ENCODE measurements around the gene APLNR. TPM values are rescaled to one million over a fixed set of nuclear protein-coding genes. Genes with fewer than 3 reads are reported as not detected.
"Not testable (repeated sequence)": the region's sequence is repeated elsewhere in the genome, so short reads cannot be mapped to it uniquely, and the experiment has no call there.

APLNR gene
- total RNA-seq (not detected in 2 replicates), polyA plus RNA-seq (not detected in 2 replicates), polyA minus RNA-seq (0.14 TPM in 1 of 2 replicates, not detected in the other)
- 1.1 TPM for total RNA-seq (2013)

- Histone ChIP-seq H3K4me1 (ENCODE audit: control insufficient read depth in 2 of 2, insufficient read depth in 2 of 2, low read length in 2 of 2) (no peaks in the 10 kb centered on the region), H3K4me3 (ENCODE audit: control extremely low read depth in 1 of 5, extremely low read depth in 1 of 5, insufficient read depth in 1 of 5, low read depth in 2 of 5, low read length in 4 of 5) (no peak within 1 kb of the TSS), H3K36me3 (replicated peaks in 1 of 2; ENCODE audit: control extremely low read depth in 1 of 2, control insufficient read depth in 1 of 2, extremely low read depth in 1 of 2, insufficient read depth in 2 of 2, low read length in 1 of 2) (no peaks in the 10 kb centered on the region), H3K79me2 (ENCODE audit: control insufficient read depth, insufficient read depth, low read length) (no peaks in the 10 kb centered on the region), H3K27me3 (replicated peaks in 1 of 4; ENCODE audit: control extremely low read depth in 1 of 4, control insufficient read depth in 3 of 4, insufficient read depth in 4 of 4, low read length in 3 of 4) (peaks cover 0 to 23% (median 3%) of the 10 kb centered on the region in 4 experiments), H4K20me1 (ENCODE audit: control insufficient read depth, insufficient read depth, low read length, poor library complexity, severe bottlenecking) (no peaks in the 10 kb centered on the region), H3K4me2 (replicated peaks; ENCODE audit: low read depth, low read length, poor library complexity, severe bottlenecking) (no peak within 1 kb of the TSS), H3K9ac (ENCODE audit: low read length) (no peak within 1 kb of the TSS), H3K27ac (ENCODE audit: low read length in 2 of 2) (no peak within 1 kb of the TSS), H3K9me3 (ENCODE audit: control extremely low read depth in 1 of 3, control insufficient read depth in 2 of 3, insufficient read depth in 1 of 3, low read length in 2 of 3) (peaks cover 0 to 4% (median 0%) of the 10 kb centered on the region in 3 donors), H2AFZ (ENCODE audit: insufficient read depth, low read depth, low read length, poor library complexity, severe bottlenecking) (no peak within 1 kb of the TSS)
- WGBS (ENCODE audit: insufficient coverage) = 16% methylated on average over 5 of the region's 6 CpGs
- Mint-ChIP-seq H3K4me3 (no peak within 1 kb of the TSS), H3K9me3 (ENCODE audit: insufficient read depth) (no peaks in the 10 kb centered on the region), H3K4me1 (no peaks in the 10 kb centered on the region), H3K27me3 (peaks cover 69% of the 10 kb centered on the region), H3K27ac (no peak within 1 kb of the TSS)
- ChIA-PET CTCF (no interaction called here), POLR2A (no interaction called here)
- TF ChIP-seq EZH2 (IDR thresholded peaks at IDR 0.05; ENCODE audit: borderline replicate concordance, insufficient read depth, low read depth, low read length, poor library complexity, severe bottlenecking) (no peak), CTCF (IDR thresholded peaks at IDR 0.05) (no peak)
- no peak for DNase-seq
- intact Hi-C loops (cut with micrococcal nuclease) = no loop called here
- no peak for ATAC-seq (ENCODE audit: low read depth)
Measured at GRCh38 chr11:57237204-57237681, at the start of gene APLNR. APLNR (minus strand) TSS chr11:57237250; CDS start chr11:57237004, 246 bp downstream.

GRCh38 chr11:57283231-57283990, 46.4 kb upstream of the APLNR start:
- DNase-seq (no peak), ATAC-seq (ENCODE audit: low read depth) (no peak)
- no peaks in the 10 kb centered on the region for H3K4me1 Mint-ChIP-seq
- no peaks in the 10 kb centered on the region for H4K20me1 ChIP-seq (ENCODE audit: control insufficient read depth, insufficient read depth, low read length, poor library complexity, severe bottlenecking)
- no peak overlapping the region for H3K27ac Mint-ChIP-seq
- H3K9me3 Mint-ChIP-seq (ENCODE audit: insufficient read depth) = no peaks in the 10 kb centered on the region
- 83% methylated on average over 2 of the region's 2 CpGs for WGBS (ENCODE audit: insufficient coverage)
- H2AFZ ChIP-seq (ENCODE audit: insufficient read depth, low read depth, low read length, poor library complexity, severe bottlenecking) = no peak overlapping the region
- no peak overlapping the region for H3K4me3 Mint-ChIP-seq
- H3K4me3 ChIP-seq (ENCODE audit: control extremely low read depth in 1 of 5, extremely low read depth in 1 of 5, insufficient read depth in 1 of 5, low read depth in 2 of 5, low read length in 4 of 5) = no peak overlapping the region
- H3K9ac ChIP-seq (ENCODE audit: low read length) = no peak overlapping the region
- ChIA-PET POLR2A (no interaction called here), CTCF (no interaction called here)
- intact Hi-C loops (cut with micrococcal nuclease) = no loop called here
- TF ChIP-seq EZH2 (IDR thresholded peaks at IDR 0.05; ENCODE audit: borderline replicate concordance, insufficient read depth, low read depth, low read length, poor library complexity, severe bottlenecking) (no peak), CTCF (IDR thresholded peaks at IDR 0.05) (no peak)
- no peak overlapping the region for H3K27ac ChIP-seq (ENCODE audit: low read length in 2 of 2)
- no peaks in the 10 kb centered on the region for H3K9me3 ChIP-seq (ENCODE audit: control extremely low read depth in 1 of 3, control insufficient read depth in 2 of 3, insufficient read depth in 1 of 3, low read length in 2 of 3)
- peaks cover 19% of the 10 kb centered on the region for H3K27me3 Mint-ChIP-seq
- no peaks in the 10 kb centered on the region for H3K4me1 ChIP-seq (ENCODE audit: control insufficient read depth in 2 of 2, insufficient read depth in 2 of 2, low read length in 2 of 2)
- no peak overlapping the region for H3K4me2 ChIP-seq (replicated peaks; ENCODE audit: low read depth, low read length, poor library complexity, severe bottlenecking)
- H3K79me2 ChIP-seq (ENCODE audit: control insufficient read depth, insufficient read depth, low read length) = no peaks in the 10 kb centered on the region
- peaks cover 0 to 7% (median 3%) of the 10 kb centered on the region in 4 experiments for H3K27me3 ChIP-seq (replicated peaks in 1 of 4; ENCODE audit: control extremely low read depth in 1 of 4, control insufficient read depth in 3 of 4, insufficient read depth in 4 of 4, low read length in 3 of 4)
- no peaks in the 10 kb centered on the region for H3K36me3 ChIP-seq (replicated peaks in 1 of 2; ENCODE audit: control extremely low read depth in 1 of 2, control insufficient read depth in 1 of 2, extremely low read depth in 1 of 2, insufficient read depth in 2 of 2, low read length in 1 of 2)

GRCh38 chr11:57281546-57281945, 44.5 kb upstream of the APLNR start:
- intact Hi-C loops (cut with micrococcal nuclease); H3K79me2 ChIP-seq (ENCODE audit: control insufficient read depth, insufficient read depth, low read length); POLR2A ChIA-PET; H2AFZ ChIP-seq (ENCODE audit: insufficient read depth, low read depth, low read length, poor library complexity, severe bottlenecking); H3K4me3 Mint-ChIP-seq; H3K27ac ChIP-seq (ENCODE audit: low read length in 2 of 2); H3K27me3 ChIP-seq (replicated peaks in 1 of 4; ENCODE audit: control extremely low read depth in 1 of 4, control insufficient read depth in 3 of 4, insufficient read depth in 4 of 4, low read length in 3 of 4); H3K9ac ChIP-seq (ENCODE audit: low read length); H3K4me1 Mint-ChIP-seq; H3K4me3 ChIP-seq (ENCODE audit: control extremely low read depth in 1 of 5, extremely low read depth in 1 of 5, insufficient read depth in 1 of 5, low read depth in 2 of 5, low read length in 4 of 5); DNase-seq; H3K9me3 Mint-ChIP-seq (ENCODE audit: insufficient read depth); H3K4me2 ChIP-seq (replicated peaks; ENCODE audit: low read depth, low read length, poor library complexity, severe bottlenecking); H4K20me1 ChIP-seq (ENCODE audit: control insufficient read depth, insufficient read depth, low read length, poor library complexity, severe bottlenecking); H3K36me3 ChIP-seq (replicated peaks in 1 of 2; ENCODE audit: control extremely low read depth in 1 of 2, control insufficient read depth in 1 of 2, extremely low read depth in 1 of 2, insufficient read depth in 2 of 2, low read length in 1 of 2); H3K4me1 ChIP-seq (ENCODE audit: control insufficient read depth in 2 of 2, insufficient read depth in 2 of 2, low read length in 2 of 2); H3K9me3 ChIP-seq (ENCODE audit: control extremely low read depth in 1 of 3, control insufficient read depth in 2 of 3, insufficient read depth in 1 of 3, low read length in 2 of 3); ATAC-seq (ENCODE audit: low read depth); H3K27ac Mint-ChIP-seq; CTCF ChIA-PET: not testable (repeated sequence)
- 98% methylated on average over 4 of the region's 6 CpGs for WGBS (ENCODE audit: insufficient coverage)
- peaks cover 25% of the 10 kb centered on the region for H3K27me3 Mint-ChIP-seq
